IPS-18c (cell line): Measurements from ENCODE around the gene ATP5MG.

Experiments
- H3K4me3 ChIP-seq: 2 replicates; pipeline ENCODE4 v1.7.0; 2013; ENCODE audit warnings: low read depth, mild to moderate bottlenecking, low read length, moderate library complexity; ENCODE audit not compliant: insufficient read depth
- H3K9me3 ChIP-seq: one replicate; pipeline ENCODE4 v1.6.1; 2013; ENCODE audit warnings: mild to moderate bottlenecking, low read length, moderate library complexity; ENCODE audit not compliant: control insufficient read depth, insufficient read depth

The ATP5MG gene

GRCh38 chr11:118401151-118401879 lies at the start of gene ATP5MG:
Gene ATP5MG, plus strand, starts transcription at chr11:118401606. Its CDS starts 60 bp downstream, at chr11:118401666.
- no peaks in the 10 kb centered on the region for H3K9me3 ChIP-seq
- H3K4me3 ChIP-seq = peak within 1 kb of the TSS; percentile 96

GRCh38 chr11:118353084-118353710 lies 48.2 kb upstream of the ATP5MG start:
- Histone ChIP-seq H3K4me3 (no peak overlapping the region), H3K9me3 (no peaks in the 10 kb centered on the region)

GRCh38 chr11:118358071-118358470 lies 43.3 kb upstream of the ATP5MG start:
- no peaks in the 10 kb centered on the region for H3K9me3 ChIP-seq
- H3K4me3 ChIP-seq = no peak overlapping the region

- Histone ChIP-seq H3K4me3 (peak within 1 kb of the TSS; percentile 84), H3K9me3 (no peaks in the 10 kb centered on the region)
Measured at GRCh38 chr11:118359295-118359958, 42.0 kb upstream of the ATP5MG start, which contains the start of gene UBE4A. Gene UBE4A, plus strand, starts transcription at chr11:118359600. Its CDS starts 5,481 bp downstream, at chr11:118365081.

GRCh38 chr11:118364956-118365615 lies 36.3 kb upstream of the ATP5MG start:
- Histone ChIP-seq H3K9me3 (no peaks in the 10 kb centered on the region), H3K4me3 (no peak overlapping the region)

GRCh38 chr11:118366287-118366686 lies 35.1 kb upstream of the ATP5MG start:
- Histone ChIP-seq H3K4me3 (no peak overlapping the region), H3K9me3 (peaks cover 2% of the 10 kb centered on the region)

GRCh38 chr11:118370774-118371173 lies 30.6 kb upstream of the ATP5MG start:
- peaks cover 2% of the 10 kb centered on the region for H3K9me3 ChIP-seq

GRCh38 chr11:118373263-118373662 lies 28.1 kb upstream of the ATP5MG start:
- Histone ChIP-seq H3K4me3 (no peak overlapping the region), H3K9me3 (peaks cover 2% of the 10 kb centered on the region)

More at GRCh38 chr11:118370774-118371173, 30.6 kb upstream of the ATP5MG start:
- no peak overlapping the region for H3K4me3 ChIP-seq

- Histone ChIP-seq H3K4me3 (no peak overlapping the region), H3K9me3 (peaks cover 2% of the 10 kb centered on the region)
Measured at GRCh38 chr11:118373871-118374270, 27.5 kb upstream of the ATP5MG start.

GRCh38 chr11:118374729-118375128 lies 26.7 kb upstream of the ATP5MG start:
- Histone ChIP-seq H3K9me3 (peaks cover 2% of the 10 kb centered on the region), H3K4me3 (no peak overlapping the region)

- no peaks in the 10 kb centered on the region for H3K9me3 ChIP-seq
- no peak overlapping the region for H3K4me3 ChIP-seq
Measured at GRCh38 chr11:118375978-118376377, 25.4 kb upstream of the ATP5MG start.

GRCh38 chr11:118379497-118379896 lies 21.9 kb upstream of the ATP5MG start:
- Histone ChIP-seq H3K4me3 (no peak overlapping the region), H3K9me3 (no peaks in the 10 kb centered on the region)

GRCh38 chr11:118380571-118380970 lies 20.8 kb upstream of the ATP5MG start:
- no peak overlapping the region for H3K4me3 ChIP-seq
- no peaks in the 10 kb centered on the region for H3K9me3 ChIP-seq

- Histone ChIP-seq H3K4me3 (no peak overlapping the region), H3K9me3 (no peaks in the 10 kb centered on the region)
Measured at GRCh38 chr11:118382954-118383353, 18.5 kb upstream of the ATP5MG start.

- Histone ChIP-seq H3K9me3 (no peaks in the 10 kb centered on the region), H3K4me3 (no peak overlapping the region)
Measured at GRCh38 chr11:118383657-118384056, 17.7 kb upstream of the ATP5MG start.

- Histone ChIP-seq H3K4me3 (no peak overlapping the region), H3K9me3 (no peaks in the 10 kb centered on the region)
Measured at GRCh38 chr11:118396097-118396501, 5.3 kb upstream of the ATP5MG start.

GRCh38 chr11:118397448-118397847 lies 4.0 kb upstream of the ATP5MG start:
- Histone ChIP-seq H3K4me3 (no peak overlapping the region), H3K9me3 (no peaks in the 10 kb centered on the region)
